Esophagus muscularis mucosa (tissue), 4 donors: ENCODE measurements around the gene ZNF416. TPM values are rescaled to one million over a fixed set of nuclear protein-coding genes. Genes with fewer than 3 reads are reported as not detected.

ENCODE experiments used
- DNase-seq: peaks from one replicate; pipeline ENCODE4 v3.0.0-alpha.2; 2017; ENCODE audit errors: extremely low spot score
- H3K27ac ChIP-seq, 4 donors: fragments of 200-600 bp; sonication (generic); replicated peaks in 1 of 4; 1 replicate in 3 of 4; 2 replicates in 1 of 4; pipeline ENCODE4 v1.5.1; 2016 to 2019; ENCODE audit warnings: mild to moderate bottlenecking in 1 of 4
- H3K27me3 ChIP-seq, 4 donors: fragments of 200-600 bp; sonication (generic); one replicate each; pipeline versions ENCODE4 v1.5.1 to v1.6.0; 2016 to 2019
- H3K36me3 ChIP-seq, 4 donors: fragments of 200-600 bp; sonication (generic); one replicate each; pipeline ENCODE4 v1.5.1; 2016 to 2019
- H3K4me1 ChIP-seq, 4 donors: fragments of 200-600 bp; sonication (generic); one replicate each; pipeline ENCODE4 v1.5.1; 2016 to 2019
- H3K4me3 ChIP-seq, 4 donors: fragments of 200-600 bp; sonication (generic); 1 replicate in 2 of 4; 2 replicates in 2 of 4; pipeline ENCODE4 v1.5.1; 2016 to 2019; ENCODE audit warnings: mild to moderate bottlenecking in 4 of 4, moderate library complexity in 1 of 4
- H3K9me3 ChIP-seq, 4 donors: fragments of 200-600 bp; sonication (generic); 1 replicate in 3 of 4; 2 replicates in 1 of 4; pipeline ENCODE4 v1.5.1; 2016 to 2019
- CTCF ChIP-seq, 3 experiments: fragments of 200-600 bp in 2 of 3; fragments of 450-650 bp in 1 of 3; sonication (generic) in 2 of 3; IDR thresholded peaks; one replicate each; pipeline ENCODE4 v1.5.1; 2017 to 2019; ENCODE audit warnings: antibody characterized with exemption in 3 of 3, mild to moderate bottlenecking in 2 of 3, moderate library complexity in 1 of 3
- EP300 ChIP-seq: sonication (generic); formaldehyde crosslinking; IDR thresholded peaks from one replicate; pipeline ENCODE4 v1.6.1; 2017; ENCODE audit warnings: antibody characterized with exemption
- POLR2A ChIP-seq: fragments of 450-650 bp; IDR thresholded peaks from one replicate; pipeline ENCODE4 v1.6.1; 2017; ENCODE audit warnings: antibody characterized with exemption, moderate library complexity, mild to moderate bottlenecking, low read depth
- POLR2AphosphoS5 ChIP-seq, 2 donors: sonication (generic); formaldehyde crosslinking; IDR thresholded peaks; one replicate each; pipeline ENCODE4 v1.6.1; 2017; ENCODE audit warnings: antibody characterized with exemption in 2 of 2
- WGBS: methylation state at CpG from one replicate; pipeline ENCODE4 v1.1.5; 2018; 5-methylcytosine and 5-hydroxymethylcytosine counted together
- intact Hi-C: fragments of 100-400 bp; cut with DNase I; formaldehyde crosslinking; loops from one replicate; pipeline ENCODE4 v1.15.1; 2023
- total RNA-seq, 4 donors: library from RNA; depleted of rRNA; stranded (reverse); fragments of >200 nt; gene quantifications; one replicate each; pipeline versions ENCODE4 v1.1.0 to v1.2.1, GENCODE V29; 2016

Gene ZNF416
- total RNA-seq, 4 donors from 2014 or later = 3.3 to 6.0 (median 4.9) TPM

GRCh38 chr19:57560049-57560491 is 18.6 kb downstream of the ZNF416 start:
- intact Hi-C loops = no loop called here
- Histone ChIP-seq H3K36me3 (peaks cover 12 to 15% (median 15%) of the 10 kb centered on the region in 4 donors), H3K9me3 (peaks cover 2 to 45% (median 28%) of the 10 kb centered on the region in 4 donors), H3K4me3 (peak overlapping the region; percentile 79 to 91 (median 83)), H3K27me3 (no peaks in the 10 kb centered on the region), H3K4me1 (peaks cover 21 to 25% (median 24%) of the 10 kb centered on the region in 4 donors), H3K27ac (peak overlapping the region; percentile 71 to 80 (median 74))
- DNase-seq = no peak
- WGBS = 17% methylated on average over 21 of the region's 23 CpGs
- TF ChIP-seq POLR2AphosphoS5 (IDR thresholded peaks at IDR 0.05) = no peak
- TF ChIP-seq CTCF (IDR thresholded peaks at IDR 0.05) = no peak
- TF ChIP-seq EP300 = no peak
- TF ChIP-seq POLR2A = no peak

DNA sequence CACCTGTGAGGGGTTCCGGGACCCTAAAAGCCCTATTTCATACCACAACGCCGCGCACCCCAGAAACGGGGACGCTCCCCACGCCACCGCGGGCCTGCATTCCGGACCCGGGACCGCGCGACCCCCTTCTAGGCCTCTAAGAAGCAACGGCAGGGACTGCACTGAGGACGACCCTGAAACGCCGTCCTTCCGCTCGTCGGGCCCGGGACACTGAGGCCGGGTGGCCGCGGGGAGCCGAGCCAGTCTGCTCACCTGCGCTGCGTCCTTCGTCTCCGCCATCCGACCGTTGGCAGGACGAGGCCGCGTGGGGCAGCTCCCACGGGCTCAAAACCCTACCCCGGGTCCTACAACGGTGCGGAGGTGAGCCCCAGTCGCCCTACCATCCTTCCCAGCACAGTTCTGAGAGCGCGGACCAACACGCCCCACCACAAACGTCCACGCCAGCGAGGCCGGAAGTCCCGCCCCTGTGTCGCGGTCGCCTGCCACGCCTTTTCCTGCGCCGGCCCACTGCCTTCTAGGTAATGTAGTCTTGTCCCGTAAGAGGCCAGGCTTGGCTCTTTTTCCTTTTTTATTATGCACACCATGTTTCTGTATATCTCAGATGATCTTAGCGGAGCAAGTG is 19.2 kb downstream of the ZNF416 start, which contains the start of gene ZNF550:
Gene ZNF550, minus strand, starts transcription at position 460 of the 622 bp plus-strand sequence. Its CDS starts 181 bp downstream, at position 279.
- peak within 1 kb of the TSS; percentile 71 to 80 (median 74) for H3K27ac ChIP-seq
- WGBS = 0% methylated on average over 7 of the region's 56 CpGs
- H3K9me3 ChIP-seq = peaks cover 0 to 45% (median 26%) of the 10 kb centered on the region in 4 donors
- H3K4me1 ChIP-seq = peaks cover 21 to 25% (median 24%) of the 10 kb centered on the region in 4 donors
- no peaks in the 10 kb centered on the region for H3K27me3 ChIP-seq
- peak; percentile 24 for TF ChIP-seq POLR2A
- no peak for TF ChIP-seq EP300
- peak; percentile 80 to 87 for TF ChIP-seq POLR2AphosphoS5 (IDR thresholded peaks at IDR 0.05)
- no peak for TF ChIP-seq CTCF (IDR thresholded peaks at IDR 0.05)
- H3K36me3 ChIP-seq = peaks cover 16 to 20% (median 20%) of the 10 kb centered on the region in 4 donors
- intact Hi-C loops = no loop called here
- H3K4me3 ChIP-seq = peak within 1 kb of the TSS; percentile 79 to 91 (median 83)
- DNase-seq = peak; percentile 97

- WGBS = 0% methylated on average over 5 of the region's 22 CpGs
- H3K9me3 ChIP-seq = peaks cover 0 to 45% (median 26%) of the 10 kb centered on the region in 4 donors
Measured at GRCh38 chr19:57559008-57559403, 19.7 kb downstream of the ZNF416 start.

DNA sequence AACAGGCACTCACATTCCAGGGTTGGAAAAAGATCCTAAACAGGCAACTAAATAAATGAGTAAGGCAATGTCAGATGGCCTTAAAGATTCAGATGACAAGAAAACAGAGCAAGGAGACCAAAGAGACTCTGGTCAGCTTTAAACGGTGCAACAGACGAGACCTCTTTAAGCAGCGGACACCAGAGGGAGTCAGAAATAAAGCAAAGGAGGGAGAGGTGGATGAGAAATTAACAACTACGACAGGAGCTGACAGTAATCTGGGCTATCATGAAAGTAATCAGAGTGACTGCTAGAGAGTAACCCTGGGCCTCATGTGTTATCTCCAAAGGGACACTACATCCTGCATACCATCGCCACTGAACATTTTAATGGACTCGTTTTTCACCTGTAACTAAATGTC is 20.2 kb downstream of the ZNF416 start:
- Histone ChIP-seq H3K4me3 (peak overlapping the region; percentile 79 to 91 (median 83)), H3K27ac (peak overlapping the region in 3 of 4 donors; percentile 71 to 76 (median 72)), H3K9me3 (peaks cover 0 to 44% (median 26%) of the 10 kb centered on the region in 4 donors), H3K4me1 (peaks cover 21 to 25% (median 24%) of the 10 kb centered on the region in 4 donors), H3K27me3 (no peaks in the 10 kb centered on the region), H3K36me3 (peaks cover 25 to 30% (median 30%) of the 10 kb centered on the region in 4 donors)
- TF ChIP-seq EP300 (no peak), CTCF (IDR thresholded peaks at IDR 0.05) (no peak), POLR2AphosphoS5 (IDR thresholded peaks at IDR 0.05) (no peak), POLR2A (no peak)
- DNase-seq = no peak
- WGBS = 39% methylated on average over 6 of the region's 6 CpGs
- intact Hi-C loops = no loop called here

More at GRCh38 chr19:57559008-57559403, 19.7 kb downstream of the ZNF416 start:
- H3K27me3 ChIP-seq = no peaks in the 10 kb centered on the region
- H3K27ac ChIP-seq = peak overlapping the region; percentile 71 to 80 (median 74)
- intact Hi-C loops = no loop called here
- H3K4me1 ChIP-seq = peaks cover 21 to 25% (median 24%) of the 10 kb centered on the region in 4 donors
- DNase-seq = no peak
- peak overlapping the region; percentile 79 to 91 (median 83) for H3K4me3 ChIP-seq
- TF ChIP-seq EP300 = no peak
- peaks cover 21 to 26% (median 25%) of the 10 kb centered on the region in 4 donors for H3K36me3 ChIP-seq

GRCh38 chr19:57557659-57558058 is 21.1 kb downstream of the ZNF416 start:
- Histone ChIP-seq H3K36me3 (peaks cover 33 to 39% (median 39%) of the 10 kb centered on the region in 4 donors), H3K27me3 (no peaks in the 10 kb centered on the region), H3K4me3 (no peak overlapping the region), H3K27ac (no peak overlapping the region), H3K4me1 (peaks cover 21 to 25% (median 24%) of the 10 kb centered on the region in 4 donors), H3K9me3 (peaks cover 0 to 45% (median 27%) of the 10 kb centered on the region in 4 donors)
- TF ChIP-seq CTCF (IDR thresholded peaks at IDR 0.05) = no peak
- no peak for TF ChIP-seq EP300
- TF ChIP-seq POLR2A = no peak
- no peak for TF ChIP-seq POLR2AphosphoS5 (IDR thresholded peaks at IDR 0.05)
- WGBS = 79% methylated on average over 5 of the region's 5 CpGs
- intact Hi-C loops = no loop called here
- DNase-seq = no peak
